ENCODE data around the gene FNDC3B. TPM values are rescaled to one million over a fixed set of nuclear protein-coding genes. Genes with fewer than 3 reads are reported as not detected.

Gene FNDC3B
- total and polyA plus RNA-seq, 2 donors (not counting 3 experiments of a cell fraction or from before 2014, with no cell fraction given): 91.6 to 295 TPM

- no peak for DNase-seq (ENCODE audit: low read depth, low spot score)
- dilution Hi-C loops (cut with MboI; ENCODE audit: extremely low pct_ligation_motif_present, low sequenced_read_pairs) (no loop called here), intact Hi-C loops (cut with micrococcal nuclease) (no loop called here)
- FAIRE-seq: no peak
- Histone ChIP-seq H2AFZ (ENCODE audit: low read depth, low read length) (no peak overlapping the region), H4K20me1 (replicated peaks; ENCODE audit: control insufficient read depth, extremely low read depth, insufficient read depth, low read length) (peaks cover 25% of the 10 kb centered on the region), H3K9me3 (replicated peaks; ENCODE audit: control insufficient read depth, insufficient read depth, low read length) (no peaks in the 10 kb centered on the region), H3K9me1 (replicated peaks; ENCODE audit: control insufficient read depth, extremely low read depth, insufficient read depth, low read length) (no peaks in the 10 kb centered on the region), H3K4me2 (ENCODE audit: insufficient read depth, low read length) (no peak overlapping the region), H3K27ac (ENCODE audit: insufficient read depth, low read depth, low read length) (no peak overlapping the region), H3K4me3 (replicated peaks in 1 of 3; ENCODE audit: insufficient read depth in 1 of 3, low read depth in 1 of 3, low read length in 3 of 3) (no peak overlapping the region), H3K79me2 (ENCODE audit: control insufficient read depth, insufficient read depth, low read length) (peaks cover 97% of the 10 kb centered on the region), H3K9ac (replicated peaks; ENCODE audit: extremely low read depth, insufficient read depth, low read length) (no peak overlapping the region), H3K4me1 (ENCODE audit: control insufficient read depth, extremely low read depth, insufficient read depth, low read length) (peaks cover 43% of the 10 kb centered on the region), H3K27me3 (ENCODE audit: control insufficient read depth in 2 of 2, insufficient read depth in 2 of 2, low read length in 2 of 2) (no peaks in the 10 kb centered on the region), H3K36me3 (ENCODE audit: control insufficient read depth in 2 of 2, extremely low read depth in 1 of 2, insufficient read depth in 2 of 2, low read length in 2 of 2) (peaks cover 0 to 2% of the 10 kb centered on the region in 2 experiments)
- TF ChIP-seq POLR2A (IDR thresholded peaks at IDR 0.05; ENCODE audit: low read depth, low read length): no peak
- no peak for TF ChIP-seq GATA2 (IDR thresholded peaks at IDR 0.05; ENCODE audit: insufficient read depth, insufficient read length, low read depth, low read length)
- no peak for TF ChIP-seq POLR2AphosphoS5 (IDR thresholded peaks at IDR 0.05; ENCODE audit: insufficient read depth, low read depth, low read length)
- TF ChIP-seq CTCF (IDR thresholded peaks at IDR 0.05; ENCODE audit: extremely low read depth in 1 of 2, insufficient read depth in 1 of 2, low read depth in 1 of 2, low read length in 2 of 2): no peak
- TF ChIP-seq FOS (IDR thresholded peaks at IDR 0.05; ENCODE audit: borderline replicate concordance, insufficient read depth, low read length): no peak
- no peak for TF ChIP-seq MYC (IDR thresholded peaks at IDR 0.05; ENCODE audit: low read depth, low read length)
- no peak for TF ChIP-seq MAX (IDR thresholded peaks at IDR 0.05; ENCODE audit: insufficient read depth, insufficient read length)
- no peak for TF ChIP-seq EZH2 (IDR thresholded peaks at IDR 0.05; ENCODE audit: borderline replicate concordance, low read depth, low read length, severe bottlenecking)
- no peak for TF ChIP-seq JUN (IDR thresholded peaks at IDR 0.05; ENCODE audit: borderline replicate concordance, insufficient read depth, insufficient read length, low read depth)
- no TSS peak for BruUV-seq (replicated peaks)
- ChIA-PET CTCF (no interaction called here), POLR2A (no interaction called here)
These were observed 59.5 kb downstream of the FNDC3B start for GRCh38 chr3:172098698-172099494.
